H9 (cell line): ENCODE results near the gene NR4A2. TPM values are rescaled to one million over a fixed set of nuclear protein-coding genes. Genes with fewer than 3 reads are reported as not detected.
"Not testable (repeated sequence)": the region's sequence is repeated elsewhere in the genome, so short reads cannot be mapped to it uniquely, and the experiment has no call there.

Source experiments
- DNase-seq: peaks from one replicate; pipeline ENCODE4 v3.0.0-alpha.2; 2017
- H2AFZ ChIP-seq: one replicate; pipeline ENCODE4 v1.6.1; 2013; ENCODE audit warnings: mild to moderate bottlenecking, low read length, control low read depth, moderate library complexity
- H2AK5ac ChIP-seq: 2 replicates; pipeline ENCODE4 v1.6.1; 2013; ENCODE audit warnings: low read length, control low read depth, mixed read lengths; ENCODE audit not compliant: insufficient read length
- H2BK120ac ChIP-seq: one replicate; pipeline ENCODE4 v1.6.1; 2013; ENCODE audit warnings: low read depth, mild to moderate bottlenecking, low read length, control low read depth, inconsistent platforms; ENCODE audit not compliant: poor library complexity, severe bottlenecking
- H2BK12ac ChIP-seq: 2 replicates; pipeline ENCODE4 v1.6.1; 2013; ENCODE audit warnings: low read length, control low read depth, mixed read lengths, low read depth; ENCODE audit not compliant: insufficient read length
- H2BK15ac ChIP-seq: 2 replicates; pipeline ENCODE4 v1.6.1; 2013; ENCODE audit warnings: low read depth, low read length, control low read depth
- H2BK20ac ChIP-seq: one replicate; pipeline ENCODE4 v1.6.1; 2013; ENCODE audit warnings: low read depth, mild to moderate bottlenecking, low read length, control low read depth, inconsistent platforms; ENCODE audit not compliant: poor library complexity, severe bottlenecking
- H2BK5ac ChIP-seq: 2 replicates; pipeline ENCODE4 v1.6.1; 2013; ENCODE audit warnings: low read length, control low read depth, mixed read lengths; ENCODE audit not compliant: insufficient read length
- H3K14ac ChIP-seq: 2 replicates; pipeline ENCODE4 v1.6.1; 2013; ENCODE audit warnings: low read length, control low read depth; ENCODE audit not compliant: insufficient read depth
- H3K18ac ChIP-seq: 2 replicates; pipeline ENCODE4 v1.6.1; 2013; ENCODE audit warnings: low read depth, mild to moderate bottlenecking, mixed read lengths, low read length, control low read depth; ENCODE audit not compliant: insufficient read length
- H3K23ac ChIP-seq: 2 replicates; pipeline ENCODE4 v1.6.1; 2013; ENCODE audit warnings: low read length, control low read depth, mixed read lengths, low read depth; ENCODE audit not compliant: insufficient read length
- H3K23me2 ChIP-seq: 2 replicates; pipeline ENCODE4 v1.6.1; 2013; ENCODE audit warnings: low read depth, mild to moderate bottlenecking, mixed read lengths, low read length, control low read depth; ENCODE audit not compliant: insufficient read length, poor library complexity, severe bottlenecking
- H3K27ac ChIP-seq: 2 replicates; pipeline ENCODE4 v1.5.1; 2013; ENCODE audit warnings: low read length, control low read depth, mixed read lengths, low read depth; ENCODE audit not compliant: insufficient read length
- H3K27me3 ChIP-seq: 2 replicates; pipeline ENCODE4 v1.6.1; 2013; ENCODE audit warnings: low read length, control low read depth, inconsistent platforms; ENCODE audit not compliant: insufficient read depth
- H3K4ac ChIP-seq: 2 replicates; pipeline ENCODE4 v1.6.1; 2013; ENCODE audit warnings: low read depth, mild to moderate bottlenecking, control low read depth, inconsistent platforms, low read length, moderate library complexity
- H3K4me1 ChIP-seq: 2 replicates; pipeline ENCODE4 v1.6.1; 2013; ENCODE audit warnings: low read length, control low read depth, inconsistent platforms; ENCODE audit not compliant: insufficient read depth
- H3K4me2 ChIP-seq: 2 replicates; pipeline ENCODE4 v1.6.1; 2013; ENCODE audit warnings: low read length, control low read depth, mixed read lengths; ENCODE audit not compliant: insufficient read length, insufficient read depth
- H3K56ac ChIP-seq: 2 replicates; pipeline ENCODE4 v1.6.1; 2013; ENCODE audit warnings: low read depth, mild to moderate bottlenecking, mixed read lengths, low read length, control low read depth; ENCODE audit not compliant: insufficient read length
- H3K79me1 ChIP-seq: 2 replicates; pipeline ENCODE4 v1.6.1; 2013; ENCODE audit warnings: low read depth, mild to moderate bottlenecking, moderate library complexity, low read length, control low read depth, inconsistent platforms; ENCODE audit not compliant: insufficient read depth, poor library complexity, severe bottlenecking
- H3K79me2 ChIP-seq: 2 replicates; pipeline ENCODE4 v1.6.1; 2013; ENCODE audit warnings: low read length, control low read depth, inconsistent platforms; ENCODE audit not compliant: insufficient read depth
- H3K9ac ChIP-seq: 2 replicates; pipeline ENCODE4 v1.6.1; 2013; ENCODE audit warnings: low read length, control low read depth, mixed read lengths; ENCODE audit not compliant: insufficient read length; ENCODE audit errors: extremely low read depth
- H3K9me3 ChIP-seq: one replicate; pipeline ENCODE4 v1.6.1; 2013; ENCODE audit warnings: low read depth, low read length, inconsistent platforms; ENCODE audit not compliant: control insufficient read depth
- H3T11ph ChIP-seq: one replicate; pipeline ENCODE4 v1.6.1; 2013; ENCODE audit warnings: mild to moderate bottlenecking, low read length, control low read depth, inconsistent platforms
- H4K20me1 ChIP-seq: one replicate; pipeline ENCODE4 v1.6.1; 2013; ENCODE audit not compliant: control insufficient read depth, insufficient read length, insufficient read depth
- H4K5ac ChIP-seq: 2 replicates; pipeline ENCODE4 v1.6.1; 2013; ENCODE audit warnings: low read depth, mild to moderate bottlenecking, mixed read lengths, low read length, control low read depth; ENCODE audit not compliant: insufficient read length
- H4K8ac ChIP-seq: replicated peaks from 2 replicates; pipeline ENCODE4 v1.6.1; 2013; ENCODE audit warnings: low read length, control low read depth, mixed read lengths, low read depth; ENCODE audit not compliant: insufficient read length
- H4K91ac ChIP-seq: 2 replicates; pipeline ENCODE4 v1.6.1; 2013; ENCODE audit warnings: low read depth, mild to moderate bottlenecking, moderate library complexity, mixed read lengths, low read length, control low read depth; ENCODE audit not compliant: insufficient read length
- H3K27ac Mint-ChIP-seq, 3 experiments: 2 replicates in 2 of 3; 3 replicates in 1 of 3; pipeline ENCODE4 v1.8.0; 2020 to 2021; ENCODE audit warnings: mixed read lengths in 3 of 3, mild to moderate bottlenecking in 1 of 3, moderate library complexity in 1 of 3
- H3K27me3 Mint-ChIP-seq: 2 replicates; pipeline ENCODE4 v1.8.0; 2021; ENCODE audit warnings: low read depth, mild to moderate bottlenecking, moderate library complexity, mixed read lengths
- H3K36me3 Mint-ChIP-seq, 3 experiments: 2 replicates in 2 of 3; 3 replicates in 1 of 3; pipeline ENCODE4 v1.8.0; 2020 to 2021; ENCODE audit warnings: low read depth in 3 of 3, mixed read lengths in 3 of 3; ENCODE audit not compliant: insufficient read depth in 1 of 3
- H3K4me1 Mint-ChIP-seq, 2 experiments: 2 replicates each; pipeline ENCODE4 v1.8.0; 2020; ENCODE audit warnings: mixed read lengths in 2 of 2
- H3K4me3 Mint-ChIP-seq, 2 experiments: 2 replicates in 1 of 2; 3 replicates in 1 of 2; pipeline ENCODE4 v1.8.0; 2020 to 2021; ENCODE audit warnings: mild to moderate bottlenecking in 2 of 2, mixed read lengths in 2 of 2, moderate library complexity in 1 of 2
- H3K9me3 Mint-ChIP-seq, 2 experiments: 2 replicates in 1 of 2; 3 replicates in 1 of 2; pipeline ENCODE4 v1.8.0; 2020; ENCODE audit warnings: mild to moderate bottlenecking in 2 of 2, mixed read lengths in 2 of 2, moderate library complexity in 1 of 2
- CTCF ChIP-seq: fragments of 200-600 bp; sonication (generic); conservative IDR thresholded peaks from 3 replicates; pipeline ENCODE4 v1.8.0; 2021; ENCODE audit warnings: antibody characterized with exemption, mild to moderate bottlenecking
- WGBS: extraction: QIAGEN DNeasy Blood & Tissue Kit; methylation state at CpG from one replicate; pipeline ENCODE4 v1.1.7; 2013; ENCODE audit warnings: missing lambda C conversion rate, low lambda C conversion rate, mixed read lengths; ENCODE audit not compliant: insufficient read length; ENCODE audit errors: extremely low coverage; 5-methylcytosine and 5-hydroxymethylcytosine counted together
- total RNA-seq: library from RNA; stranded (reverse); gene quantifications from 2 replicates; pipeline ENCODE4 v1.2.1, GENCODE V29; 2021

NR4A2 gene
- total RNA-seq, 1 experiment from 2014 or later, result 2.0 TPM

GRCh38 chr2:156294945-156295580, 37.5 kb downstream of the NR4A2 start:
- H3K14ac ChIP-seq, result no peak overlapping the region
- H3K4me3 Mint-ChIP-seq, result no peak overlapping the region
- H3K27ac Mint-ChIP-seq, result no peak overlapping the region
- WGBS, result no CpG with 5 or more reads among the region's 8 CpGs
- H3K4me2 ChIP-seq, result no peak overlapping the region
- no peak overlapping the region for H2BK120ac ChIP-seq
- H3K4me1 Mint-ChIP-seq, result no peaks in the 10 kb centered on the region
- no peak overlapping the region for H2AK5ac ChIP-seq
- H2AFZ ChIP-seq, result no peak overlapping the region
- H2BK20ac ChIP-seq, result no peak overlapping the region
- no peaks in the 10 kb centered on the region for H3K27me3 Mint-ChIP-seq
- no peak overlapping the region for H4K5ac ChIP-seq
- H4K91ac ChIP-seq, result no peak overlapping the region
- H3T11ph ChIP-seq, result no peak overlapping the region
- H3K79me1 ChIP-seq, result no peaks in the 10 kb centered on the region
- H2BK5ac ChIP-seq, result no peak overlapping the region
- no peaks in the 10 kb centered on the region for H3K4me1 ChIP-seq
- no peak for DNase-seq
- no peak overlapping the region for H2BK15ac ChIP-seq
- H3K27ac ChIP-seq, result no peak overlapping the region
- H4K20me1 ChIP-seq, result no peaks in the 10 kb centered on the region
- no peaks in the 10 kb centered on the region for H3K27me3 ChIP-seq
- H3K23me2 ChIP-seq, result no peaks in the 10 kb centered on the region
- no peak overlapping the region for H3K18ac ChIP-seq
- H3K79me2 ChIP-seq, result no peaks in the 10 kb centered on the region
- no peak overlapping the region for H3K23ac ChIP-seq
- no peak for TF ChIP-seq CTCF
- H3K9me3 ChIP-seq, result peaks cover 4% of the 10 kb centered on the region
- H3K4ac ChIP-seq, result no peak overlapping the region
- H3K9me3 Mint-ChIP-seq, result peaks cover 11 to 18% of the 10 kb centered on the region in 2 experiments; a peak in 4 of 5 replicates
- H3K36me3 Mint-ChIP-seq, result peaks cover 0 to 13% (median 0%) of the 10 kb centered on the region in 3 experiments; a peak in 3 of 7 replicates
- no peak overlapping the region for H4K8ac ChIP-seq
- H3K9ac ChIP-seq, result no peak overlapping the region
- no peak overlapping the region for H2BK12ac ChIP-seq
- H3K56ac ChIP-seq, result no peak overlapping the region

DNA sequence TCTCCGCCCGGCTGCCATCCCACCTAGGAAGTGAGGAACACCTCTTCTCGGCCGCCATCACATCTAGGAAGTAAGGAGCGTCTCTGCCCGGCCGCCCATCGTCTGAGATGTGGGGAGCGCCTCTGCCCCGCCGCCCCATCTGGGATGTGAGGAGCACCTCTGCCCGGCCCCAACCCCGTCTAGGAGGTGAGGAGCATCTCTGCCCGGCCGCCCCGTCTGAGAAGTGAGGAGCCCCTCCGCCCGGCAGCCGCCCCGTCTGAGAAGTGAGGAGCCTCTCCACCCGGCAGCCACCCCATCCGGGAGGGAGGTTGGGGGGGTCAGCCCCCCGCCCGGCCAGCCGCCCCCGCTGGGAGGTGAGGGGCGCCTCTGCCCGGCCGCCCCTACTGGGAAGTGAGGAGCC, 39.1 kb downstream of the NR4A2 start:
- Mint-ChIP-seq H3K9me3 (peaks cover 11 to 18% of the 10 kb centered on the region in 2 experiments; a peak in 4 of 5 replicates), H3K36me3 (peaks cover 0 to 13% (median 0%) of the 10 kb centered on the region in 3 experiments; a peak in 3 of 7 replicates)
- H3K9me3 ChIP-seq, H3K4me1 ChIP-seq, H2AFZ ChIP-seq, H2AK5ac ChIP-seq, H3K4ac ChIP-seq, H3K56ac ChIP-seq, H2BK5ac ChIP-seq, H3K79me2 ChIP-seq, H3K4me1 Mint-ChIP-seq, H3K9ac ChIP-seq, H3K79me1 ChIP-seq, H3K23ac ChIP-seq, H3K27me3 ChIP-seq, H3K23me2 ChIP-seq, H2BK12ac ChIP-seq, H3T11ph ChIP-seq, H3K14ac ChIP-seq, H4K20me1 ChIP-seq, DNase-seq, H2BK120ac ChIP-seq, H3K27ac ChIP-seq, H4K5ac ChIP-seq, H3K4me3 Mint-ChIP-seq, H3K18ac ChIP-seq, H2BK20ac ChIP-seq, H4K91ac ChIP-seq, H3K4me2 ChIP-seq, H4K8ac ChIP-seq, H2BK15ac ChIP-seq, H3K27ac Mint-ChIP-seq, H3K27me3 Mint-ChIP-seq: not testable (repeated sequence)
- no CpG with 5 or more reads among the region's 29 CpGs for WGBS
